ENCODE measurements around the gene ETFA.

Gene ETFA

GRCh38 chr15:76192715-76193114 is 118.6 kb downstream of the ETFA start:
- no peak for DNase-seq

GRCh38 chr15:76191539-76192244 is 119.6 kb downstream of the ETFA start:
- DNase-seq, result no peak

DNA sequence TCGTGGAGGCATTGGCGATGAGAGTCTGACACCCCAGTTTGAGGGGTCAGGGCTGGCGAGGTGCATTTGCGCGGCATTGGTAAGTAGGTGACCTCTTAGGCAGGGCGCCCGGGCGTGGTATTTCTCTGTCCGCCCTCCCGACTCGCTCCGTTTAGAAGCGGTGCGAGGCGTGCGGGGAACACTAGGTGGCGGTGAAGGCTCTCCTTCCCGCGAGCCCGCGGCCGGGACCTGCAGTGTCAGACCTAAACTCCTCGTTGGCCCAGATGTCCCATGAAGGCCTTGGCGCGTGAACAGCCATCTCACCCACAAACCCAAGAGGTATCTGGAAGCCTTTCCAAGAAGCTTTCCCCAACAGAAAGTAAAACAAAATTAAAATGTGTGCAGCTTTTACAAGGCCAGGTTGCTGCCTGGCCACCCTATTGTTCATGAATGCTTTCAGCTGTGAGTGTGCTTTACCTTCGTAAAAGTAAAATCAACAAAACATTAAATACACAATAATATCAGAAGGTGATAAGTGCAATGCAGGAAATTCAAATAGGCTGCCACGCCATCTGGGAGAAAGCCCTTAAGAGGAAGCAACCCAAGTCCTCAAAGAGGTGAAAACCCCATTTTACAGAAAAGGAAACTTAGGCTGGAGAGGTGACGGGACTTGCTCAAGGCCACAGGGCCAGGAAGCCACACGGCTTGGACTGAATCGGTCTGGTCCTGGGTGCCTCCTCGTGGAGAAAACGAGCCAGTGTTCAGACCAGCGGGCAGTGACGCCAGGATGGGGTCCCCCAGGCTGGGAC is 120.3 kb downstream of the ETFA start:
- peak; percentile 89 for DNase-seq

DNA sequence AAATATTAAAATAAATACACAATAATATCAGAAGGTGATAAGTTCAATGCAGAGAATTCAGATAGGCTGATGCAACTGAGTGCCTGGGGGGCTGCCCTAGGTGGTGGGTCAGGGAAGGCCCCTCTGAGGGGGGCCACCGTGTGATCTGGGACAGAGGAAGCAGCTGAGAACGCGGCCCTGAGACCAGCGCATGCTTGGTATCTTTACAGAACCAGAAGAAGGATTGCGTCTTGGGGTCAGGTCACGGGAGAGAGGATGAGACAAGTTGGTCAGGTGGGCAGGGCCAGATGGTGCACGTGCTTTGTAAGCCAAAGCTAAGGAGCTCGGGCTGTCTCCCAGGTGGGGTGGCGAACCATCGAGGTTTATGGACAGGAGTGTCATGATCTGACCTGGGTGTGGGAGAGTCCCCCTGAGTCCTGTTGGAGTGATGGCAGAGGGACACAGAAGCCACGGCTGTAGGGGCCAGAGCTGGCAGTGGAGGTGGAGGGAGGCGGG is 121.2 kb downstream of the ETFA start:
- DNase-seq, result no peak

- no peak for DNase-seq
These were observed 122.2 kb downstream of the ETFA start for GRCh38 chr15:76189106-76189505.

- no peak for DNase-seq
These were observed 124.1 kb downstream of the ETFA start for GRCh38 chr15:76187163-76187562.

- DNase-seq, result peak; percentile 73
These were observed 125.6 kb downstream of the ETFA start for GRCh38 chr15:76185716-76186115.

- DNase-seq, result no peak
These were observed 126.6 kb downstream of the ETFA start for GRCh38 chr15:76184650-76185035.

GRCh38 chr15:76183930-76184649 is 127.2 kb downstream of the ETFA start:
- DNase-seq, result no peak

DNA sequence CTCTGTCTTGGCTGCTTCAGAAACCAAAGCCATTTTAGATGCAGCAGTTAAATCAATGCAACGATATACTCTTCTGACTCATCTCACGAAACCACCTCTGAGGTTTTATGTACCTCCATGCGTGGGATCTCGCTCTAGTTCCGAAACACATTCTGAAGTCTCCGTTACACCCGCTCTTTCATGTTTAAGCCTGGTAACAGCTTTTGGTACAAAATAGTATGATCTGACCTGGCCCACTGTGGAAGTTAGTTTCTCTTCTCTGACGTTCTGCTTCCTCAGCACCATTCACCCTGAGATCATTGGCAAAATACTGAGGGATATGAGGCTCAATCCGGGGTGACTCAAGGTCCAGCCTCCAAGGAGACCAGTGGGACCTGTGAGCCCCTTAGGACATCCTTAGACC is 129.6 kb downstream of the ETFA start:
- DNase-seq, result no peak

DNA sequence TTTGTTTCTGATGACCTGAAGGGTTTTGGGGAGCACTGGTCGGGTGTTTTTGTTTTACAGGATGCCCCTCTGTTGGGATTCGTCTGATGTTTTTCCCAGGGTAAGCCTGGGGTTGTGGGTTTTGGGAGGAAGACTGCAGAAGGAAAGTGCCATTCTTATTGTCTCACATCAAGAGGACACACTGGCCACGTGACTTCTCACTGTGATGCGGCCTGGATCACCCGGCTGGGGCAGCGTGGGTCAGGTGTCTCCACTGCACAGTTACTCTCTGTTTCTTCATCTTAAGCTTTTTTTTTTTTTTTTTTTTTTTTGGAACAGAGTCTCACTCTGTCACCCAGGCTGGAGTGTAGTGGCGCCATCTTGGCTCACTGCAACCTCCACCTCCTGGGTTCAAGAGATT is 130.9 kb downstream of the ETFA start:
- no peak for DNase-seq

GRCh38 chr15:76179023-76179422 is 132.2 kb downstream of the ETFA start:
- no peak for DNase-seq

GRCh38 chr15:76178296-76179000 is 132.8 kb downstream of the ETFA start:
- no peak for DNase-seq

DNA sequence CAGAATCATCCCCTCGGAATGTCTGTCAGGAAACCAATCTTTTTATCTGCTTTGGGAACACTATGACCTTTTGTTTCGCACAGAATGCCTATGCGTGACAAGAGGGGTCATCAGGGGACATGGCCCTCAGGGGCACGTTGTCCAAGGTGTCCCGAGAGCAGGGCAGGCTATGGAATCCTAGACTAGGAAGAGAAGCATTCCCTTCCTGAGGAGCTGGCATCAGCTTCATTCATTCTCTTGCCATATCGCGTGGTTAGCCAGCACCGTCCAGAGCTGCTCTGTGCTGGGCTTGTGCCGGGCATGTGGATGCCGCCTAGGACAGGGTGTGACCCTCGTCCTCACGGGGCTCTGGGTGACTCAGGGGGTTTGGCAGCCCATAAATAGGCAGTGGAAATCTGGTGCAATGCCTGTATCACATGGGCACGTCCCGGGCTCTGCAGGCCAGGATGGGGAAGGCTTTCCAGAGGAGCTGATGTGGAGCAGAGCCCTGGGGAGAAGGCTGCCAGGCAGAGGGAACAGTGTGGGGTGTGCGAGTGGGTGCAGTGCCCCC is 133.7 kb downstream of the ETFA start:
- no peak for DNase-seq

- DNase-seq, result no peak
These were observed 134.7 kb downstream of the ETFA start for GRCh38 chr15:76176487-76177085.

GRCh38 chr15:76176059-76176458 is 135.2 kb downstream of the ETFA start:
- no peak for DNase-seq

- DNase-seq, result no peak
These were observed 135.8 kb downstream of the ETFA start for GRCh38 chr15:76175442-76175841.

GRCh38 chr15:76174654-76175053 is 136.6 kb downstream of the ETFA start:
- no peak for DNase-seq

DNA sequence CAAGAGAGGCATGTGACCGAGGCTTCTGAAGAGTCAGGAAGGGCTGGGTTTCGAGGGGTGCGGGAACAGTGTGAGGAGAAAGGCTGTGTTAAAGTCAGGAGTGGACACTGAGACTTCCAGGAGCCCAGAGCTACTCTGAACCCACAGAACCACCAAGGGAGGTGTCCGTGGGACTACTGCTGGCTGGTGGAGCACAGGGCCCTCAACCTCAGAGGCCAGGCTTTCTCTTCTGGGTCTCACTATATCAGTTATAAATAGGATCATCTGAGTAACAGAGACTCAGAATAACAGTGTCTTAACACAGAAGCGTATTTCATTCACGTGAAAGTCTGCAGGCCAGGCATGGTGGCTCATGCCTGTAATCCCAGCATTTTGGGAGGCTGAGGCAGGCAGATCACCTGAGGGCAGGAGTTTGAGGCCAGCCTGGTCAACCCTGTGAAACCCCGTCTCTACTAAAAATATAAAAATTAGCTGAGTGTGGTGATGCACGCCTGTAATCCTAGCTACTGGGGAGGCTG is 137.9 kb downstream of the ETFA start:
- DNase-seq, result no peak

DNA sequence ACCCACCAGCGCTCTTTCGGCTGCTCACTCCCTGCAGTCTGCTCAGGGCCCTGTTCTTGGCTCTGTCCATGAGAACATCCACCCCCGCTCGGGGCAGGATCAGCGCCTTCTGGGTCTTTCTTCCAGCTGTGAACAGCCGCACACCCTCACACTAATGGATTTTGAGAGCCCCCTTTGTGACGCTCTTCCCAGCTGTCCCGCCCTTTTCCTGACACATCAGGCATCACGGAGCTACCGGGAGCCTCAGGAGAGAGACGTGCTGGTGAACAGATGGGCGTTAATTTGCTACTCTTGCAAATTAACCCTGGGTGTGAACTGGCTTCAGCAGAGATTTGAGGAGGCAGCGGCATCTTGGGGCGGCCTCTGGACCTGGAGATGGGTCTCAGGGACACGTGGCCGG is 138.5 kb downstream of the ETFA start:
- no peak for DNase-seq

GRCh38 chr15:76169911-76170800 is 141.1 kb downstream of the ETFA start:
- no peak for DNase-seq

All from hematopoietic multipotent progenitor cell treated with erythropoietin and hydrocortisone succinate and interleukin-3 and kit ligand, for 4 days (in vitro differentiated cells).